NCI-H146 treated with DMSO at 0.1 percent for 48 hours (cell line): ENCODE data around the gene ZNF607.
"Not testable (repeated sequence)": the region's sequence is repeated elsewhere in the genome, so short reads cannot be mapped to it uniquely, and the experiment has no call there.

Experiments
- DNase-seq: peaks from one replicate; lab custom pipeline; 2025; ENCODE audit not compliant: unreplicated experiment; lab: John Stamatoyannopoulos, UW

ZNF607 gene

DNA sequence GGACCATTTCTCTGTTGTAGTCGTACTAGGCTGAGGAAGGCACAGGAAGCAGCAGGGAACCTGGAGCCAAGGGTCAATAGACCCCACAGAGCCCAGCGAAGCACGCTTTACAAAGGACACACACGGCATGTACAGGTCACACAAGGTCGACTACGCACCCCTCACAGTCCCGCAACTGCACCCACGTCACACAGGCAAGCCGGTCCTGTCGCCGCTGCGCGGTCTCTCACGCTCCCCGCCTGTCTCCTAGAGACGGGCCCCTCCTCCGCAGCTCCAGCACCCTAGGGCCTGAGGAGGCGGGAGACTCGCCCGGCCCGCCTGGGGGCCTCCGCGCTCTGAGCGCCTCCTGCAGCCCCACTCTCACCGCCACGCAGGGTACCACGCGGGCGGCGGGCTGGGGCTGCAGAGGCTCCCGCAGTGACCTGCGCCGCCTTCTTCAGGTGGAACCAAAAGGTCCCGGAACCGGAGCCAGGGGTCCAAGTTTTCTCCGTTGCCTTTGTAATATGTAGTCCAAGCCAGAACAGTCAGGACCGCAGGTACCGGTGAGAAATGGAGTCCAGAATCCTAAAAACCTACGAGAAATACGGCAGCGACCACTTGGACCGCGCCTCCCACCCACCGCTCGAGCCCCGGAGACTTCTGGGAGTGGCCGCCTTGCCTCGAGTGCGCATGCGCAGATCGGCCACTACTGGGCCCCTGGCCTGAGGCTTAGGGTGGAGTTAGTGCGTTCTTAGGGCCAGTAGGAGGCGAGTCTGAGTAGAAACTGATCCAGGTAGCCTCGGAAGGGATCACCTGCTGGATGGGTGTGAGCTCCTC lies at the start of gene ZNF607:
ZNF607 (minus strand) TSS at position 651 of the 816 bp plus-strand sequence. CDS start 8,143 bp downstream, outside the sequence.
- DNase-seq, result peak; percentile 97

DNA sequence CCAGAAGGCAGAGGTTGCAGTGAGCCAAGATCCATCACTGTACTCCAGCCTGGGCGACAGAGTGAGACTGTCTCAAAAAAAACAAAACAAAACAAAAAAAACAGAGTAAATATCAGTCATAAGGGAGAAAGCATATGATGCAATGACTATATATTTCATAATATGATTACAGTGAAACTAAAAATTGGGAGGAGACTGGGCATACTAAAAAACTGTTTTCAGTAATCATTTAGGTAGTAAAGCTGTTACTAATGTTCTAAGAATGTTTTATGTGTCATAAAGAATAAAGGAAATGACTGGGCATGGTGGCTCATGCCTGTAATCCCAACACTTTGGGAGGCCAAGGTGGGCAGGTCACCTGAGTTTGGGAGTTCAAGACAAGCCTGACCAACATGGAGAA lies 43.9 kb upstream of the ZNF607 start:
- DNase-seq, result no peak

DNA sequence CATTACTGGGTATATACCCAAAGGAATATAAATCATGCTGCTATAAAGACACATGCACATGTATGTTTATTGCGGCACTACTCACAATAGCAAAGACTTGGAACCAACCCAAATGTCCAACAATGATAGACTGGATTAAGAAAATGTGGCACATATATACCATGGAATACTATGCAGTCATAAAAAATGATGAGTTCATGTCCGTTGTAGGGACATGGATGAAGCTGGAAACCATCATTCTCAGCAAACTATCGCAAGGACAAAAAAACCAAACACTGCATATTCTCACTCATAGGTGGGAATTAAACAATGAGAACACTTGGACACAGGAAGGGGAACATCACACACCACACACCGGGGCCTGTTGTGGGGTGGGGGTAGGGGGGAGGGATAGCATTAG lies 38.1 kb upstream of the ZNF607 start:
- not testable (repeated sequence) for DNase-seq

DNA sequence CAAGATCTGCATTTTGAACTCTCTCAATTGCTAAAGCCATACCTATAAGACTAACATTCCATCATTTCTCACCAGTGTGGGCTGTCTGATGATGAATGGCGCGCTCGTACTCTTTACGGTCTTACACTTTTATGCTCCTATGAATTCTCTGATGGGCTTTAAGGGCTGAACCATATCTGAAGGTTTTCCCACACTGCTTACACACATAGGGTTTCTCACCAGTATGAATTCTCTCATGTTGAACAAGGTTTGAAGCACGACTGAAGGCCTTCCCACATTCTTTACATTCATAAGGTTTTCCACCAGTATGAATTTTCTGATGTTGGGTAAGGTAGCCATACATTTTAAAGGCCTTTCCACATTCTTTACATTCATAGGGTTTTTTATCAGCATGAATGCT lies 18.8 kb upstream of the ZNF607 start:
- no peak for DNase-seq

DNA sequence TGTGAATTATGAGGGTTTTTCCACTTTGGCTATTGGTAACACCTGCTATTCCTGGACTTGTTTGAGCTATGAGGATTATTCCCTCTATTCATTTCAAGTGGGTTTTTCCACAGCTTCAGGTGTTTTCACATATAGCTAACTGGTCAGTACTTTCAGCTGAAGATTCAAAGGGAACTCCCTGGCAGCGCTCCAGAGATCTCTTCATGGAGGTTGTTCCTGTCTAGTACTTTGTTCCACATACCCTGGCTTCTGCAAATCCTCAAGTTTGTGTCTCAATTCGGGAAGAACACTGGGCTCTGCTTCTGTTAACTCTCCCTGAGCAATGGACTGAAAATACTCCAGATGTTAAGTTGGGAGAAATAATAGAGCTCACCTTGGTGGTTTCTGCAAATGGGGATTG lies 5.6 kb upstream of the ZNF607 start:
- no peak for DNase-seq

DNA sequence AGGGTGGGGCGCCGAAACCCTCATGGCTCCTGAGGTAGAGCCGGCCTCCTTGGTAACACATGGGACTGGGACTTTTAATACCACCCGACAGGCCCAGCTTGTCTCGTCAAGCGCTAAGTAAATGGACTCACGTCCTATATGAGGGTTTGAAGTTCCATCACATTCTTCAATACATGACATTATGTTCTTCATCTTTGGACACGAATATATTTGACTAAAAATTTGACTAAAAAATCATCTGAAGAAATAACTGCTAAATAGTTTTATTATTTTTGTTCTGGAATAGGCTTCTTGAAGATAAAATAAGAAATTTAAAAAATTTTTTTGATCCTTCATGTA lies 335 bp upstream of the ZNF607 start:
- no peak for DNase-seq

DNA sequence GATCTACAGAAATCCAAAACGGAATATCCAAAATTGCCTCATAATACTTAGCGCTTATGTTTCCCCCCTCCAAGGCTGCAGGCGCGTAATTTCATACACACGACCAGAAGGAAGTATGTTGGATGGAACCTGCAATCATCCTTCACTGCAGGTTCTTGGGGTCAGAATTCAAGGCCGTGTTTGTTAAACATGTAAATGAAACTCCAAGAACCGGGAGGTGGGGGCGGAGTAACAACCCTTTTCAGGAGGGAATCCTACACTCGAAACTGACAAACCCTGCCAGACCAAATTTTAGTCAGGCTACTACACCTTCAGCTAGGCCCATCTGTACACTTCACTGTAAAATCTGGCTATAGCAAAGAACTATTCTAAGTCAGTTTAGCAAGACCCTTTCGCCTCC lies 1.3 kb downstream of the ZNF607 start:
- no peak for DNase-seq

DNA sequence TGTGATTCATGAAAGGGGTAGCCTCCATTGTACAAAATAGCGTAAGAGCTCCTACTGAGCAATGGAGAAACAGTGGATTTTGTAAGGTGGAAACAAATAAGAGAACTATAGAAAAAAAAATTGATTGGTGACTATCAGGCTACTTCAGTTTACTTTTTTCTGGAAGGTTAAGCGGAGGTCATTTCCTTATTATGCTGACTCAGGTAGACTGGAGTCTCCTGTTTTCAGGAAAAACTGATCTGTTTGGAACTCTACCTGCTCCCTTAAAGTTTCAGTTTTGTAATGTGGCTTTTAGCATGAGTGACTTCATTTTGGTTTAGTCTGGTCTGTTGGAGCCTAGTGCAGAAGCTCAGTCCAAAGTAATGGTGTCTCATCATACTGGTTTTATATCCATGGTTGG lies 3.4 kb downstream of the ZNF607 start:
- DNase-seq, result no peak

DNA sequence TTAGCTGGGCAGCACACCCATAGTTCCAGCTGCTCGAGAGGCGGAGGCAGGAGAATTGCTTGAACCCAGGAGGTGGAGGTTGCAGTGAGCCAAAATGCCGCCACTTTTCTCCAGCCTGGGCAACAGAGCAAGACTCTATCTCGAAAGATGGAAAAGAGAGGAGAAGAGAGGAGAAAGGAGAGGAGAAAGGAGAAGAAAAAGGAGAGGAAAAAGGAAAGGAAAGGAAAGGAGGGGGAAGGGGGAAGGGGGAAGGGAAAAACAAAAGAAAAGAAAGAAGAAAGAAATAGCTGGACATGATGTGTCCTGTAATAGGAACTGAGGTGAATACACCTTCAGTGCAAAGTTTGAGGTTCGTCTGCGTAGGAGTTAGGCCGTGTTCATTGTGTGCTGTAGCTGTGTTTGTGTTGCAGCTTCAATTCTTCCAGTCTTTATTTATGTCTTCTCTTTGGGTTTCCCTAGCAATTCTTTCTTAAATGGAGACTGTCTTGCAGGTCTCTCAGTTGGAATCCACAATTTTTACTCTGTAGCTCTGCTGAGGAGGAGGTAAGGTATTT lies 13.4 kb downstream of the ZNF607 start:
- DNase-seq, result no peak

DNA sequence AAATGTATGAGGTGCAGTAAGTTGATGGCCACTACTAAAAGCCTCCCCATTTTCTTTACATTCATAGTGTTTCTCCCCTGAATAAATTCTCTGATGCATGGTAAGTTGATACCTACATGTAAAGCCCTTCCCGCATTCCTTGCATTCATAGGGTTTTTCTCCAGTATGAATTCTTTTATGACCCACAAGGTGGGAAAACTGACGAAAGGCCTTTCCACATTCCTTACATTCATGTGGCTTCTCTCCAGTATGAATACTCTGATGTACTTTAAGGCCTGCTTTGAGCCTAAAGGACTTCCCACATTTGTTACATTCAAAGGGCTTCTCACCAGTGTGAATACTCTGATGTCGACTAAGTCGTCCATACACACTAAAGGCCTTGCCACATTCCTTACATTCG lies 20.5 kb downstream of the ZNF607 start:
- no peak for DNase-seq

DNA sequence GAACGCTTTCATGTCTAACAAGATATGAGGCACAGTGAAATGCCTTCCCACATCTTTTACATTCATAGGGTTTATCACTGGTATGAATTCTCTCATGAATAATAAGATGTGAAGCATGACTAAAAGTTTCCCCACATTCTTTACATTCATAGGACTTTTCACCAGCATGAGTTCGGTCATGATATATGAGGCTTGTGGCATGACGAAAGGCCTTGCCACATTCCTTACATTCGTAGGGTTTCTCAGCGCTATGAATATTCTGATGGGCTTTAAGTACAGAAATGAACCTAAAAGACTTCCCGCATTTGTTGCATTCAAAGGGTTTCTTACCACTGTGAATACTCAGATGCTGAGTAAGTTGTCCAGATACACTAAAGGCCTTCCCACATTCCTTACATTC lies 21.3 kb downstream of the ZNF607 start:
- no peak for DNase-seq

DNA sequence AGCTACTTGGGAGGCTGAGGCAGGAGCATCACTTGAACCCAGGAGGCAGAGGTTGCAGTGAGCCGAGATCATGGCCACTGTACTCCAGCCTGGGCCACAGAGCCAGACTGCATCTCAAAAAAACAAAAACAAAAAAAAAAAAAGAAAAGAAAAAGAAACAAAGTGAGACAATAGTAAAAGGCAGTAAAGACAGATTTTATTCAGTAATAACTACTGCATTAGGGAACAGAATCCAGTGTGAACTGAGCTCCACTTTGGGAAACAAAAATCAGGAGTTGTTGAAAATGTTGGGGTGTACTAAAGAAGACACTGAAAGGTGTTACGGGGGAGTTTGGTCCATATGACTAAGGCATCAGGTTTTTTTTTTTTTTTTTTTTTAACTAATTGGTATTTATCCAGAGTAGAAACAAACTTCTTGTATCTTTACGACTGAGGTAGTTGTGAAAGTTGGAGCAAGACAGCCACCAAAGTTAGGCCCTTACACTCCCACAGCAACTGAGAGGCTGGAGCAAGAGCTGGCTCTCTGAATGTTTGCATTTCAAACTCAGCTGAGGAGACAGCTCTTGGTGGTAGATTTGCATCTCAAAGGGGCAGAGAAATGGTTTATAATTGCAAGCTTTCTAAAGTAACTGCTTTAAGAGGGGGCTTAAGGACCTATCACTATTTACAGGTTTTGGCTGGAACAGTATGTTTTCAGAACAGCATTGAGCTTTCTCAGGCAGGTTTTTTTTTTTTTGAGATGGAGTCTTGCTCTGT lies 24.2 kb downstream of the ZNF607 start:
- no peak for DNase-seq

DNA sequence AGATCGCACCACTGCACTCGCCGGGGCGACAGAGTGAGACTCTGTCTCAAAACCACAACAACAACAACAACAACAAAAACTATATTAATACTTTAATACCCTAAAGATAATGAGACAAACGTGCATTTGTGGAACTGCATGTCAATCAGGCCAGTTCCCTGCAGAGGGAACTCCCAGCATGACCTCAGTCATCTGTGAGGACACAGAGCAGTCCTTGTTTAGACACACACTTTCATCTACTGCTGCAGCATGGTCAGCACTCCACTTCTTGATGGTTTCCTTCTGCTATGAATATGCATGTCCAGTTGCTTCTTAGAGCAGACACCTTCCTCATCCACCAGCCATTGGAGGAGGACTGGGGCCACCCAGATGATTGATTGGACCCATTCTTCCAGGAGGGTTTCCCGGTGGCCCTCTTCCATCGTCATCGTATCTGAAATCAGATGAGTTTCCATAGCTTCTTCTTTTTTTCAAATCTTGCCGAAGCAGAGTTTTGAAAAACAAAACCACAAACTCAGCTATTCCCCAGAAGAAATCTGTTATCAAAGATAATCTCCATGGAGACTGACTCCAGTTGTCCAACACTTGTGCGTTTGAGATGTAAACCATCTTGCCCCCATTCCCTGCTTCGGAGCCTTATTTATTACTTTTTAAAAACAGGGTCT lies 26.5 kb downstream of the ZNF607 start:
- no peak for DNase-seq

DNA sequence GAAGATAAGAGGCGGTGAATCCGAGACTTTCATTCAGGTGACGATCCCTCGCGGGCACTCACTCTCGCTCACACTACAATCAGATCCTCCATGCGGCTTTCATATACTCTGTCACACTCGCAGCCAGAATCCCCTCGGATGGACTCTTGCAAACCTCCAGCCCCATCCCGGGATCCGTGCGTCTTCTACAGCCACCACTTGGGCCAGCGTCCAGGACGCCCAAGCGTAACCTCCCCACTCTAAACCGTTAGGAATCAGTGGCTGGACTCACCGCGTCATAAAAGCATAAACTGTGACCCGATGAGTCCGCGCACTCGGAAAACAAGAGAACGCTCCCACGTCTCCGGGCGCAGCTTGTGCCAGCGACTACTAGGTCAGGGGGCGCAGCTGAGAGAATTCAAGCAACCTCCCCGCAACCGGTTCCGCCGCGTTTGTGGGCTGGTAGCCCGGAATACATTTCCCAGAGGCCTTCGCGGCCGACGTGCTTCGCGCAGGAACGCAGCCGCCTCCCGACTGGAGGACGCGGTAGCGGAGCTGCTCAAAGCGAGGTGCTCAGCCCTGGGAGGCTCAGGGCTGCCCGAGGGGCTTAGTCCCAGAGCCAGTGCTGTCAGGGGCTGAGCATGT lies 27.6 kb downstream of the ZNF607 start:
- DNase-seq, result peak; percentile 25

DNA sequence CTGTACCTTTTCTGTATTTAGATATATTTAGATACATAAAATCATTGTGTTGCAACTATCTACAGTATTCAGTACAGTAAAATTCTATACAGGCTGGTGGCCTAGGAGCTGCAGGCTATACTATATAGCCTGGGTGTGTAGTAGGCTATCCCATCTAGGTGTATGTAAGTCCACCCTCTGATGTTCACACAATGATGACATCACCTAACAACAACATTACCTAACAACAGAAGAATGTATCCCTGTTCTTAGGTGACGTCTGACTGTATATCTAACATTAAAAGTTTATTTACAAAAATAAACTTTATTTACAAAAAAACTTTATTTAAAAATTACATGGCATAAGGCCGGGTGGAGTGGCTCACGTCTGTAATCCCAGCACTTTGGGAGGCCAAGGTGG lies 36.0 kb downstream of the ZNF607 start:
- DNase-seq, result no peak

DNA sequence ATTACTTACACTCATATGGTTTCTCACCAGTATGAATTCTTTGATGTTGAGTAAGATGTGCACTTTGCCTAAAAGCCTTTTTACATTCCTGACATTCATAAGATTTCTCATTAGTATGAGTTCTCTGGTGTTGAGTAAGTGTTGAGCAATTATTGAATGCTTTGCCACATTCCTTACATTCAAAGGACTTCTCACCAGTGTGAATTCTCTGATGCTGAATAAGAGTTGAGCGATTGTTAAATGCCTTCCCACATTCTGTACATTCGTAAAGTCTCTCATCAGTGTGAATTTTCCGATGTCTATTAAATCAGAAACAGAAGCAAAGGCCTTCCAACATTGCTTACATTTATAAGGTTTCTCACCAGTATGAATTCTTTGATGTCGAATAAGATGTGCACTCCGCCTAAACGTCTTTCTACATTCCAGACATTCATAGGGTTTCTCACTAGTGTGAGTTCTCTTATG lies 50.1 kb downstream of the ZNF607 start:
- DNase-seq, result no peak

DNA sequence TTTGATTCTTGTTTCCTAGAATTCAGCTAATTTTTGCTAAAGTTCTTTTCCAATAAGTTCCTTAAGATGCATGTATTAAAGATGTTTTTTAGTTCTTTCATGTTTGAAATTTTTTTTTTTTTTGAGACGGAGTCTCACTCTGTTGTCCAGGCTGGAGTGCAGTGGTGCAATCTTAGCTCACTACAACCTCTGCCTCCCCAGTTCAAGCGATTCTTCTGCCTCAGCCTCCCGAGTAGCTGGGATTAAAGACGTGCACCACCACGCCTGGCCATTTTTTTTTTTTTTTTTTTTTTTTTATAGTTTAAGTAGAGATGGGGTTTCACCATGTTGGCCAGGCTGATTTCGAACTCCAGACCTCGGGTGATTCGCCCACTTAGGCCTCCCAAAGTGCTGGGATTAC lies 62.4 kb downstream of the ZNF607 start:
- not testable (repeated sequence) for DNase-seq

DNA sequence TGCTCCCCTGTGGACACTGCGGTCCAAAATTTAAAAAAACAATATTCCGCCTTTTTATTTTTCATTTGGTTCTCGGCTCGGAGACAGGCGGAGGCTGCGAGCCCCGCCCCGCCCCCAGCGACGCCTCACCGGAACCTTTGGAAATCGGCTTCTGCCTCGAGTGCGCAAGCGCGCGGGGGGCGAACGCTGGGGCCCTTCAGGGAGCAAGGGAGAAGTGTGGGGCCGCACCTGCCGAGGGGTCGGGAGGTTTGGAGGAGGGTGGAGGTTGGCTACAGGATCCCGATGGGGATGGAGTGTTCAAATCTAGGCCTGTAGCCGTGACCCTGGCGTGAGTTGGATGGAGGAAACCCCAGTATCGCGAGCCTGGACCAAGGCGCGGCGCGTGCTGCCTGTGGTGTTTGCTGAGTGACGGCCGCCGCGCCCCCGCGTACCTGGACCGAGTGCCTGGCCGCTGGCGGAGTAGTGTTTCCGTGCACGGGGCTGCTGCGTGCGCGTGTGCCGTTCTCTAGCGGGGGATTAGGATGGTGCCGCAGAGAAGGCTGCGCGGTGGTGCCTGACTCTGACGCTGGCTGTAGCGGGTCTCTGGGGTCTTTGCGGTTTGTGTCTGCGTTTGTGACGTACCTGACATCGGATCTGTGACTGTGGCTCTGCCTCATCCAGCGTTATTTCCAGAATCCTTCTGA lies 63.7 kb downstream of the ZNF607 start:
- peak; percentile 91 for DNase-seq

DNA sequence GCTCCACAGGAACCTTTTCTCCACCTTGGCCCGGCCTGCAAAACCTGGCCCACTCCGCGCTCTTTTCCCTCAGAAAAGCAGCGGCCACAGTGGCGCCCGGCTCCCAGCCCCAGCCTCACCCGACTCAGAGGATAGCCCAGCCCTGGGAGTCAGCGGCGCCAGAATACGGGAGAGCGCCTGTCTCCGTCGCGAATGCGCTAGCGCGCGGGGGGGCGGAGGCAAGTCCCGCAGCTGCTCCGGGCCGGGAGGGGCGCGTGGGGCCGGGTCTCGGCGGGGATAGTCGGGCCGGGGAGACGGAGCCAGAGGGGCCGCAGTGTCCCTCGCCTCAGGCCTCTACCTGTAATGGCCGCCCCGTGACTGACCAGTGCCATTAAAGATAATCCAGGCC lies 64.3 kb downstream of the ZNF607 start, which contains the start of gene ZFP30:
ZFP30 (minus strand) TSS at position 165 of the 388 bp plus-strand sequence. CDS start 7,643 bp downstream, outside the sequence.
- peak; percentile 91 for DNase-seq

DNA sequence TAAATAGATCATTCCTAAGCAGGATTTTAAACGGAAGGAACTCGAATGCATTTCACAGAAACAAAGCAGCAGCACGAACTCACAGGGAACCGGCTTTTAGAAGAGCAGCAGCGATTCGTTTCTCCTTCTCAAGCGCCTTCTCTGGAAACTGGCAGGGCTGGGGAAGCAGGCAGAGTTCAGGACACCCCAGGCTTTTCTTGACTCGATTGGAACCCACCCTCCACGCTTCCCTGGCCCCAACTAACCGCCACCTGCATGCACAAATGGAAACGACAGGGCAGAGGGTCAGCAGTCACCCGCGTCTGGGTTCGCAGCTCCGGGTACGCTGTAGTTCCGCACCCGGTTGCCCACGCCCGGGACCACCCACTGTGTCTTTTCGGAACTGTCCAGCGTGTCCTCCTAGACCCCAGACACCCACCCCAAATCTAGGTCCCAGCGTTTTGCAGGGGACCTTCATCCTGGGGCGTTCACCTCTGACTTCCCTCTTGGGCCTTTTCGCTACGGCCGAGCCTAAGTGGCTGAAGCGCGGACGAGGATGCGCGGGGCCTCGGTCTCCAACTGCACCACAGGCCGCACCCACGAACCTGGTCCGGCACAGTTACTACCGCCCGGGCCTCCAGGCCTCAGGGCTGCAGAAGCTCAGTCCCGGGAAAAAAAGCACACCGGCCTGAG lies 64.8 kb downstream of the ZNF607 start:
- peak; percentile 75 for DNase-seq
